Transverse colon (tissue), 4 donors: ENCODE measurements around the gene ERVV-1. TPM values are rescaled to one million over a fixed set of nuclear protein-coding genes. Genes with fewer than 3 reads are reported as not detected.
"Not testable (repeated sequence)": the region's sequence is repeated elsewhere in the genome, so short reads cannot be mapped to it uniquely, and the experiment has no call there.

Source experiments
- DNase-seq: peaks from one replicate; pipeline ENCODE4 v3.0.0-alpha.2; 2019
- H3K27ac ChIP-seq, 4 donors: fragments of 200-600 bp; sonication (generic); 2 replicates each; pipeline ENCODE4 v1.5.1; 2016 to 2018; ENCODE audit warnings: inconsistent platforms in 4 of 4
- H3K27me3 ChIP-seq: fragments of 200-600 bp; sonication (generic); 2 replicates; pipeline ENCODE4 v1.5.1; 2017; ENCODE audit warnings: inconsistent platforms
- H3K36me3 ChIP-seq, 4 donors: fragments of 200-600 bp; sonication (generic); 2 replicates each; pipeline ENCODE4 v1.5.1; 2017 to 2019; ENCODE audit warnings: inconsistent platforms in 4 of 4
- H3K4me1 ChIP-seq, 4 donors: fragments of 200-600 bp; sonication (generic); 2 replicates each; pipeline ENCODE4 v1.5.1; 2017 to 2020; ENCODE audit warnings: inconsistent platforms in 4 of 4
- H3K4me3 ChIP-seq, 4 donors: fragments of 200-600 bp; sonication (generic); 1 replicate in 1 of 4; 2 replicates in 3 of 4; pipeline versions ENCODE4 v1.5.1 to v1.6.1; 2017 to 2019; ENCODE audit warnings: inconsistent platforms in 4 of 4
- H3K9me3 ChIP-seq, 2 donors: fragments of 200-600 bp; sonication (generic); 2 replicates each; pipeline ENCODE4 v1.5.1; 2017 to 2019; ENCODE audit warnings: inconsistent platforms in 2 of 2
- CTCF ChIP-seq, 5 experiments: fragments of 200-600 bp in 3 of 5; fragments of 450-650 bp in 2 of 5; sonication (generic) in 3 of 5; IDR thresholded peaks; 1 replicate in 2 of 5; 2 replicates in 3 of 5; pipeline ENCODE4 v1.5.1; 2016 to 2017; ENCODE audit warnings: antibody characterized with exemption in 5 of 5, inconsistent platforms in 3 of 5, mild to moderate bottlenecking in 2 of 5, moderate library complexity in 1 of 5
- EP300 ChIP-seq: sonication (generic); formaldehyde crosslinking; IDR thresholded peaks from one replicate; pipeline ENCODE4 v1.6.1; 2017; ENCODE audit warnings: antibody characterized with exemption, low read depth
- POLR2A ChIP-seq: fragments of 450-650 bp; IDR thresholded peaks from one replicate; pipeline ENCODE4 v1.6.1; 2016; ENCODE audit warnings: antibody characterized with exemption, mild to moderate bottlenecking, moderate library complexity
- POLR2AphosphoS5 ChIP-seq, 3 donors: sonication (generic); formaldehyde crosslinking; IDR thresholded peaks; one replicate each; pipeline ENCODE4 v1.6.1; 2016; ENCODE audit warnings: antibody characterized with exemption in 3 of 3
- WGBS, 2 donors: methylation state at CpG; one replicate each; pipeline ENCODE4 v1.1.5; 2018; ENCODE audit warnings: low coverage in 1 of 2; 5-methylcytosine and 5-hydroxymethylcytosine counted together
- in situ Hi-C, 4 donors: fragments of 200-750 bp; cut with MboI; loops; one replicate each; pipeline versions ENCODE4 v1.15.0 to v1.15.1; 2017; ENCODE audit warnings: low sequenced_read_pairs in 3 of 4, low pct_ligation_motif_present in 1 of 4, low pct_unique_long_range_greater_than_20kb in 1 of 4
- intact Hi-C: fragments of 100-400 bp; cut with DNase I; formaldehyde crosslinking; loops from one replicate; pipeline ENCODE4 v1.15.1; 2023; ENCODE audit warnings: low total_unique reads
- total RNA-seq, 4 donors: library from RNA; depleted of rRNA; stranded (reverse); fragments of >200 nt; gene quantifications; one replicate each; pipeline ENCODE4 v1.1.0, GENCODE V29; 2016

Gene ERVV-1
- total RNA-seq, 4 donors from 2014 or later, result not detected

GRCh38 chr19:53019684-53020083 is 6.0 kb downstream of the ERVV-1 start:
- intact Hi-C loops, result no loop called here
- DNase-seq, result no peak
- H3K4me1 ChIP-seq, result no peaks in the 10 kb centered on the region
- WGBS, 2 donors, result 7% methylated on average over 1 of the region's 1 CpG; no CpG with 5 or more reads in 1 of the 2 donors
- no peak overlapping the region for H3K27ac ChIP-seq
- no peaks in the 10 kb centered on the region for H3K27me3 ChIP-seq
- H3K4me3 ChIP-seq, result no peak overlapping the region
- no peaks in the 10 kb centered on the region for H3K36me3 ChIP-seq
- H3K9me3 ChIP-seq, result peaks cover 12 to 32% of the 10 kb centered on the region in 2 donors
- TF ChIP-seq CTCF (IDR thresholded peaks at IDR 0.05), result no peak
- in situ Hi-C loops, result no loop called here

- H3K27me3 ChIP-seq, H3K36me3 ChIP-seq, H3K27ac ChIP-seq, H3K4me1 ChIP-seq, intact Hi-C loops, H3K4me3 ChIP-seq, in situ Hi-C loops, DNase-seq: not testable (repeated sequence)
- 40 to 57% methylated on average over 1 to 7 of the region's 7 CpGs for WGBS, 2 donors
- peaks cover 0 to 12% of the 10 kb centered on the region in 2 donors for H3K9me3 ChIP-seq
Observed at GRCh38 chr19:53028306-53028705, 14.6 kb downstream of the ERVV-1 start.

- H3K4me3 ChIP-seq, result no peak overlapping the region
- no peak for TF ChIP-seq EP300
- TF ChIP-seq POLR2A, result no peak
- TF ChIP-seq POLR2AphosphoS5 (IDR thresholded peaks at IDR 0.05), result no peak
- TF ChIP-seq CTCF (IDR thresholded peaks at IDR 0.05), result no peak
- H3K27me3 ChIP-seq, result peaks cover 15% of the 10 kb centered on the region
- intact Hi-C loops (no loop called here), in situ Hi-C loops (no loop called here)
- peaks cover 9 to 29% of the 10 kb centered on the region in 2 donors for H3K9me3 ChIP-seq
- H3K4me1 ChIP-seq, result no peaks in the 10 kb centered on the region
- no peak for DNase-seq
- WGBS, 2 donors, result 85 to 93% methylated on average over 2 of the region's 2 CpGs
- no peaks in the 10 kb centered on the region for H3K36me3 ChIP-seq
- no peak overlapping the region for H3K27ac ChIP-seq
Observed at GRCh38 chr19:53034054-53034453, 20.3 kb downstream of the ERVV-1 start.

GRCh38 chr19:53034948-53035675 is 21.4 kb downstream of the ERVV-1 start:
- intact Hi-C loops (no loop called here), in situ Hi-C loops (no loop called here)
- 50 to 65% methylated on average over 1 to 4 of the region's 4 CpGs for WGBS, 2 donors
- Histone ChIP-seq H3K4me1 (no peaks in the 10 kb centered on the region), H3K4me3 (no peak overlapping the region), H3K9me3 (peaks cover 9 to 24% of the 10 kb centered on the region in 2 donors), H3K36me3 (no peaks in the 10 kb centered on the region), H3K27ac (no peak overlapping the region), H3K27me3 (peaks cover 15% of the 10 kb centered on the region)
- TF ChIP-seq CTCF (IDR thresholded peaks at IDR 0.05) (no peak), POLR2A (no peak), POLR2AphosphoS5 (IDR thresholded peaks at IDR 0.05) (no peak), EP300 (no peak)
- DNase-seq, result no peak
